OCI-LY1 (cell line): ENCODE results near the gene AXIN1.
"Not testable (repeated sequence)": the region's sequence is repeated elsewhere in the genome, so short reads cannot be mapped to it uniquely, and the experiment has no call there.

Experiments
- H2AFZ ChIP-seq: fragments of 200-600 bp; sonication (generic), shearing (Covaris generic); 2 replicates; pipeline ENCODE4 v1.6.0; 2014; ENCODE audit warnings: antibody characterized with exemption, mild to moderate bottlenecking, low read length
- H3F3A ChIP-seq: fragments of 200-600 bp; sonication (generic), shearing (Covaris generic); 2 replicates; pipeline ENCODE4 v1.6.0; 2014; ENCODE audit warnings: mild to moderate bottlenecking, antibody characterized with exemption, low read length, moderate library complexity; ENCODE audit not compliant: insufficient read depth
- H3K27ac ChIP-seq: fragments of 200-600 bp; sonication (generic); 2 replicates; pipeline ENCODE4 v1.5.1; 2014; ENCODE audit warnings: low read length, mixed run types, mild to moderate bottlenecking, low read depth; ENCODE audit not compliant: poor library complexity, severe bottlenecking
- H3K27me3 ChIP-seq: fragments of 200-600 bp; sonication (generic); 2 replicates; pipeline ENCODE4 v1.6.0; 2014; ENCODE audit warnings: antibody characterized with exemption, mild to moderate bottlenecking, low read length, moderate library complexity; ENCODE audit not compliant: insufficient read depth
- H3K36me3 ChIP-seq: fragments of 200-600 bp; sonication (generic); 2 replicates; pipeline ENCODE4 v1.6.1; 2014; ENCODE audit warnings: mild to moderate bottlenecking, antibody characterized with exemption, low read length, moderate library complexity, mixed read lengths; ENCODE audit not compliant: insufficient read depth
- H3K4me1 ChIP-seq: fragments of 200-600 bp; sonication (generic); 2 replicates; pipeline ENCODE4 v1.5.1; 2014; ENCODE audit warnings: mild to moderate bottlenecking, low read length, moderate library complexity; ENCODE audit not compliant: insufficient read depth, severe bottlenecking
- H3K4me2 ChIP-seq: fragments of 200-600 bp; sonication (generic), shearing (Covaris generic); 2 replicates; pipeline ENCODE4 v1.6.1; 2014; ENCODE audit warnings: low read length
- H3K4me3 ChIP-seq: fragments of 200-600 bp; sonication (generic); 2 replicates; pipeline ENCODE4 v1.5.1; 2014; ENCODE audit warnings: low read length, low read depth, mild to moderate bottlenecking, mixed read lengths; ENCODE audit not compliant: poor library complexity, severe bottlenecking
- H3K79me2 ChIP-seq: fragments of 200-600 bp; shearing (Covaris generic); 2 replicates; pipeline ENCODE4 v1.6.1; 2016; ENCODE audit warnings: mixed run types, low read length, mixed read lengths; ENCODE audit not compliant: insufficient read depth
- H3K9ac ChIP-seq: fragments of 200-600 bp; sonication (generic), shearing (Covaris generic); 2 replicates; pipeline ENCODE4 v1.6.1; 2014; ENCODE audit warnings: mild to moderate bottlenecking, low read length, mixed read lengths
- H3K9me2 ChIP-seq: fragments of 200-600 bp; sonication (generic), shearing (Covaris generic); 2 replicates; pipeline ENCODE4 v1.6.1; 2014; ENCODE audit warnings: low read depth, mild to moderate bottlenecking, low read length, mixed read lengths
- H3K9me3 ChIP-seq: fragments of 200-600 bp; shearing (Covaris generic); 2 replicates; pipeline ENCODE4 v1.6.1; 2014; ENCODE audit warnings: low read length, mixed read lengths
- H4K20me1 ChIP-seq: fragments of 200-600 bp; sonication (generic), shearing (Covaris generic); 2 replicates; pipeline ENCODE4 v1.6.0; 2016; ENCODE audit warnings: mild to moderate bottlenecking, low read length; ENCODE audit not compliant: insufficient read depth
- EZH2 ChIP-seq: fragments of 200-600 bp; sonication (generic), shearing (Covaris generic); IDR thresholded peaks from 2 replicates; pipeline ENCODE4 v1.8.0; 2017; ENCODE audit warnings: borderline replicate concordance, mixed run types, mild to moderate bottlenecking, antibody characterized with exemption, low read length, moderate library complexity, mixed read lengths
- TF ChIP-seq, protein P1 (sequence below): fragments of 200-600 bp; sonication (generic), shearing (Covaris generic); IDR thresholded peaks from 2 replicates; pipeline ENCODE4 v1.5.1; 2017; ENCODE audit warnings: mild to moderate bottlenecking, antibody characterized with exemption, low read length, moderate library complexity, mixed read lengths

AXIN1 gene

DNA sequence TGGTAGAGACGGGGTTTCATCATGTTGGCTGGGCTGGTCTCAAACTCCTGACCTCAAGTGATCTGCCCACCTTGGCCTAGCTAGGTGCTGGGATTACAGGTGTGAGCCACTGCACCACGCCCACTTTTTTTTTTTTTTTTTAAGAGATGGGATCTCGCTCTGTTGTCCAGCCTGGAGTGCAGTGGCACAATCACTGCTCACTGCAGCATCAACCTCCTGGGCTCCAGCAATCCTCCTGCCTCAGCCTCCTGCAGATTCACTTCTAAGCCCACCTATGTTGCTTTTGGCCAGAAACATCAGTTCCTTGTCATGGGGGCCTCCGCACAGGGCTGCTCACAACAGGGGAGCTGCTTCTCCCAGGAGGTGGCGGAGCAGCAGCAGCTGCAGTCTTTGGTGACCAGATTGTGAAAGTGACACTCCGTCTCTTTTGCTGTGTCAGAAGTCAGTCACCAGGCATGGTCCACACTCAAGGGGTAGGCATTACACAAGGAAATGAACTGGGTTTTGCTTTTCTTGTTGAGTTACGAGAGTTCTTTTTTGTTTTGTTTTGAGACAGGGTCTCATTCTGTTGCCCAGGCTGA is 40.0 kb upstream of the AXIN1 start:
- no peak overlapping the region for H3K4me3 ChIP-seq
- no peaks in the 10 kb centered on the region for H3K9me2 ChIP-seq
- H3F3A ChIP-seq = 0 out of 2 replicates have a peak, but pooled peaks cover 9% of the 10 kb centered on the region
- H3K9ac ChIP-seq = no peak overlapping the region
- H4K20me1 ChIP-seq = no peaks in the 10 kb centered on the region
- H3K27ac ChIP-seq = no peak overlapping the region
- H3K36me3 ChIP-seq = no peaks in the 10 kb centered on the region
- TF ChIP-seq, protein P1, sequence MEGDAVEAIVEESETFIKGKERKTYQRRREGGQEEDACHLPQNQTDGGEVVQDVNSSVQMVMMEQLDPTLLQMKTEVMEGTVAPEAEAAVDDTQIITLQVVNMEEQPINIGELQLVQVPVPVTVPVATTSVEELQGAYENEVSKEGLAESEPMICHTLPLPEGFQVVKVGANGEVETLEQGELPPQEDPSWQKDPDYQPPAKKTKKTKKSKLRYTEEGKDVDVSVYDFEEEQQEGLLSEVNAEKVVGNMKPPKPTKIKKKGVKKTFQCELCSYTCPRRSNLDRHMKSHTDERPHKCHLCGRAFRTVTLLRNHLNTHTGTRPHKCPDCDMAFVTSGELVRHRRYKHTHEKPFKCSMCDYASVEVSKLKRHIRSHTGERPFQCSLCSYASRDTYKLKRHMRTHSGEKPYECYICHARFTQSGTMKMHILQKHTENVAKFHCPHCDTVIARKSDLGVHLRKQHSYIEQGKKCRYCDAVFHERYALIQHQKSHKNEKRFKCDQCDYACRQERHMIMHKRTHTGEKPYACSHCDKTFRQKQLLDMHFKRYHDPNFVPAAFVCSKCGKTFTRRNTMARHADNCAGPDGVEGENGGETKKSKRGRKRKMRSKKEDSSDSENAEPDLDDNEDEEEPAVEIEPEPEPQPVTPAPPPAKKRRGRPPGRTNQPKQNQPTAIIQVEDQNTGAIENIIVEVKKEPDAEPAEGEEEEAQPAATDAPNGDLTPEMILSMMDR = peak; percentile 32; the same call in 1 of the 2 replicates
- TF ChIP-seq EZH2 = no peak
- no peaks in the 10 kb centered on the region for H3K27me3 ChIP-seq
- H2AFZ ChIP-seq = no peak overlapping the region
- no peaks in the 10 kb centered on the region for H3K79me2 ChIP-seq
- H3K4me2 ChIP-seq = no peak overlapping the region
- no peaks in the 10 kb centered on the region for H3K4me1 ChIP-seq
- no peaks in the 10 kb centered on the region for H3K9me3 ChIP-seq

DNA sequence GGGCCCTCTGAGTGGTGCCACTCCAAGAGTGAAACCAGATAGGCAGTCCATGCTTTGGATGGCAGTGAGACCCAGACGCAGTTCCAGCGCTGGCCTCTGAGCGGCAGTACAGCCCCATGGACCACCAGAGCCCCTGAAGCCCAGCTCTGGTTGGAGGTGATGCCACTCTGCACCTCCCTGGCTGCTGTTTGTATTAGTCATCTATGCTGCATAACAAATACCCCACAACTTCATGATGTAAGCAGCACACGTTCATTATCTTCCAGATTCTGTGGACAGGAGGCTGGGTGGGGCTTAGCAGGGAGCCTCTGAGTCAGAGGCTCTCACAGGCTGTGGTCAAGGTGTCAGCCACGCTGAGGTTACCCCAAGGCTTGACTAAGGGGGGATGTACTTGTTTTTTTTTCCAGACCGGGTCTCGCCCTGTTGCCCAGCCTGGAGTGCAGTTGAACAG is 39.4 kb upstream of the AXIN1 start:
- H2AFZ ChIP-seq = no peak overlapping the region
- TF ChIP-seq, protein P1 = peak; percentile 96
- no peak for TF ChIP-seq EZH2
- 0 out of 2 replicates have a peak, but pooled peaks cover 9% of the 10 kb centered on the region for H3F3A ChIP-seq
- no peak overlapping the region for H3K27ac ChIP-seq
- no peak overlapping the region for H3K4me3 ChIP-seq
- no peaks in the 10 kb centered on the region for H3K27me3 ChIP-seq
- H3K4me1 ChIP-seq = no peaks in the 10 kb centered on the region
- H3K9me3 ChIP-seq = no peaks in the 10 kb centered on the region
- no peak overlapping the region for H3K9ac ChIP-seq
- no peaks in the 10 kb centered on the region for H3K36me3 ChIP-seq
- H3K4me2 ChIP-seq = no peak overlapping the region
- H3K9me2 ChIP-seq = no peaks in the 10 kb centered on the region
- no peaks in the 10 kb centered on the region for H3K79me2 ChIP-seq
- H4K20me1 ChIP-seq = no peaks in the 10 kb centered on the region

DNA sequence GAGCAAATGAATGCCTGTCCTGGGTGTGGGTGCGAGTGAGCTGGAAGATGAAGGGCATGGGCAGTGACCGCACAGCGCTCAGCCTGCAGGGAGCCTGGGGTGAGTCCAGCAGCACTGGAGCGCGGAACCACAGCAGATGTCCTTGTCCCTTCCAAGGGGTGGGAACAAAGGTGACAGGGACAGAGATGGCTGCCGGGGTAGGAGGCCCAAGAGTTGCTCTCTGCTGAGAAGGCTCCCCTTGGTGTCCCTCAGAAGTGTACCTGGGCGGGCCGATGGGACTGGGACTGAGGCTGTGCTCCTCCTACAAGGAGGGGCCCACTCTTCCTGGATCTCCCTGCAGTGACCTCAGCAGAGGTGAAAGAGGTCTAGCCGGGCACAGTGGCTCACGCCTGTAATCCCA is 36.8 kb upstream of the AXIN1 start:
- Histone ChIP-seq H3K4me1 (peaks cover 13% of the 10 kb centered on the region), H3K9ac (no peak overlapping the region), H3K9me3 (no peaks in the 10 kb centered on the region), H3K36me3 (no peaks in the 10 kb centered on the region; the same call in 1 of the 2 replicates), H4K20me1 (no peaks in the 10 kb centered on the region), H2AFZ (no peak overlapping the region), H3K79me2 (no peaks in the 10 kb centered on the region), H3K4me2 (no peak overlapping the region), H3K4me3 (no peak overlapping the region), H3K9me2 (no peaks in the 10 kb centered on the region), H3K27ac (no peak overlapping the region), H3F3A (no peaks in the 10 kb centered on the region), H3K27me3 (no peaks in the 10 kb centered on the region)
- TF ChIP-seq, protein P1 = no peak
- no peak for TF ChIP-seq EZH2

DNA sequence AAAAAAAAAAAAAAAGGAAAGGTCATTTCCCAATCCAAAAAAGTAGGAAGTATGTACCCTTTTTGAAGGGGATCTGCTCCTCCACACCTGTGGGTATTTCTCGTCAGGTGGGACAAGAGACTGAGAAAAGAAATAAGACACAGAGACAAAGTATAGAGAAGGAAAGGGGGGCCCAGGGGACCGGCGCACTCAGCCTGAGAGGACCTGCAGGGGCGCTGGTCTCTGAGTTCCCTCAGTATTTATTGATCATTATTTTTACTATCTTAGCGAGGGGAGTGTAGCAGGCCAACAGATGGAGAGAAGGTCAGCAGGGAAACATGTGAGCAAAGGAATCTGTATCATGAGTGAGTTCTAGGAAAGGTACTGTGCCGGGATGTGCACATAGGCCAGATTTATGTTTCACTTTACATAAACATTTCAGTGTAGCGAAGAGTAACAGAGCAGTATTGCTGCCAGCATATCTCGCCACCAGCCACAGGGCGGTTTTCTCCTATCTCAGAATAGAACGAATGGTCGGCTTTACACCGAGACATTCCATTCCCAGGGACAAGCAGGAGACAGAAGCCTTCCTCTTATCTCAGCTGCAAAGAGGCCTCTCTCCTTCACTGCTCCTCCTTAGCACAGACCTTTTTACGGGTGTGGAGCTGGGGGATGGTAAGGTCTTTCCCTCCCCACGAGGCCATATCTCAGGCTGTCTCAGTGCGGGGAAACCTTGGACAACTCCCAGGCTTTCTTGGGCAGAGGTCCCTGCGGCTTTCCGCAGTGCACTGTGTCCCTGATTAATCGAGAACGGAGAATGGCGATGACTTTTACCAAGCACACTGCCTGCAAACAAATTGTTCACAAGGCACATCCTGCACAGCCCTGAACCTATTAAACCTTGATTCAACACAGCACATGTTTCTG is 35.5 kb upstream of the AXIN1 start:
- H3K79me2 ChIP-seq, H3K4me3 ChIP-seq, H3F3A ChIP-seq, H2AFZ ChIP-seq, H3K9me3 ChIP-seq, H4K20me1 ChIP-seq, H3K36me3 ChIP-seq, H3K27me3 ChIP-seq, H3K9me2 ChIP-seq, H3K9ac ChIP-seq, H3K4me2 ChIP-seq, H3K27ac ChIP-seq: not testable (repeated sequence)
- H3K4me1 ChIP-seq = peaks cover 26% of the 10 kb centered on the region
